ENCODE data around the gene ATP2B2. TPM values are rescaled to one million over a fixed set of nuclear protein-coding genes. Genes with fewer than 3 reads are reported as not detected.

Gene ATP2B2
- total RNA-seq, 2 donors from 2014 or later, result 0.07 to 0.11 TPM

DNA sequence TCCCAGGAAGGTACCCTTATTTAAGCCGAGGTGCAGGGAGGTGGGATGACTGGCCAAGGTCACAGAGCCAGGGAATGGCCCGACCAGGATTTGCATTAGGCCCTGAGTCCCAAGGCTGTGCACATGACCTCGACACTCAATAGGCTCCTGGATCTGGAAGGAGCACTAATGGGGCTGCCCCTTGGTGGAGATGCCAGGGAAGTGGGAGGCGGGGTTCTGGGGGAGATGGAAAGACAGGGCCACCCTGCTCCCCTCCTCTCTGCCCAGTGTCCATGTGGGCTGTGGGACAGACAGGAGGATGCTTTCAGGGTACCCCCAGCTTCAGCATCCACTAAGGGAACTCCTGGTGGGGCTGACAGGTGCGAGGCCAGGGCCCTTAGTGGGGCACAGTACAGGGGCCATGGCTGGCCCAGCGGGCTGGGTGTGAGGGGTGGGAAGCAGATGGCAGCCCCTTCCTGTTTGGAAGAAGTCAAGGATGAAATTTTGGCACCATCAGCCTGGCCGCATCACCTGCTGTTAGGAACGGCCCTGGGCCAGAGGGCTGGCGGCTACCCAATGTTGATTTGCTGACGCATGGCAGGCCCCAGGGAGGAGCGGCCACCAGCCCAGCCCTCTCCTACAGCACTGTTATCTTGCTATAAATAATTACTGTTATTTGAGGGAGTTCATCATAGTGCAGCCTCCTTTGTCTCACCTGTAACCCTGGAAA is 37.3 kb downstream of the ATP2B2 start:
- DNase-seq, result no peak
- intact Hi-C loops (cut with DNase I), result no loop called here
- H3K4me3 ChIP-seq, result no peak overlapping the region
- no peak overlapping the region for H3K27ac ChIP-seq
- TF ChIP-seq, protein P1, sequence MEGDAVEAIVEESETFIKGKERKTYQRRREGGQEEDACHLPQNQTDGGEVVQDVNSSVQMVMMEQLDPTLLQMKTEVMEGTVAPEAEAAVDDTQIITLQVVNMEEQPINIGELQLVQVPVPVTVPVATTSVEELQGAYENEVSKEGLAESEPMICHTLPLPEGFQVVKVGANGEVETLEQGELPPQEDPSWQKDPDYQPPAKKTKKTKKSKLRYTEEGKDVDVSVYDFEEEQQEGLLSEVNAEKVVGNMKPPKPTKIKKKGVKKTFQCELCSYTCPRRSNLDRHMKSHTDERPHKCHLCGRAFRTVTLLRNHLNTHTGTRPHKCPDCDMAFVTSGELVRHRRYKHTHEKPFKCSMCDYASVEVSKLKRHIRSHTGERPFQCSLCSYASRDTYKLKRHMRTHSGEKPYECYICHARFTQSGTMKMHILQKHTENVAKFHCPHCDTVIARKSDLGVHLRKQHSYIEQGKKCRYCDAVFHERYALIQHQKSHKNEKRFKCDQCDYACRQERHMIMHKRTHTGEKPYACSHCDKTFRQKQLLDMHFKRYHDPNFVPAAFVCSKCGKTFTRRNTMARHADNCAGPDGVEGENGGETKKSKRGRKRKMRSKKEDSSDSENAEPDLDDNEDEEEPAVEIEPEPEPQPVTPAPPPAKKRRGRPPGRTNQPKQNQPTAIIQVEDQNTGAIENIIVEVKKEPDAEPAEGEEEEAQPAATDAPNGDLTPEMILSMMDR (IDR thresholded peaks at IDR 0.05), result no peak
- H3K9me3 ChIP-seq, result no peaks in the 10 kb centered on the region
- no peak overlapping the region for H3K9ac ChIP-seq (ENCODE audit: low read depth in 2 of 2, low read length in 2 of 2)
- no peaks in the 10 kb centered on the region for H3K4me1 ChIP-seq
- no peaks in the 10 kb centered on the region for H3K27me3 ChIP-seq
- no peaks in the 10 kb centered on the region for H3K36me3 ChIP-seq

DNA sequence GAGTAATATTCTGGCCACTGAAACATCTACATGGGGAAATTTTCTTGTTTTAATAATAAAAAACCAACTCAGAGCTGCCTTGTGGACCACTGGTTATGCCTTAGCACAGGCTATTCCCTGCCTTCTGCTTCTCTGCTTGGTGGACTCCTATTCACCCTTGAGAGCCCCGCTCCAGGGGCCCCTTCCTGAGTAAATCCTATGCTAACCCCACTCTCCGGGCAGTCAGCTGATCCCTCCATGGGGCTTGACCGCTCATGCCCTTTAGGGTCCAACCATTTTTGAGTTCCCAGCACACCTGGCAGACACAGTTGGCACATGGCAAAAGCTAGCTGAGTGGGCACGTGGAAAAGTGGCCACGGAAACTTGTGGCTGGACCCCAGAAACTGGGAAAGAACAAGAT is 38.2 kb downstream of the ATP2B2 start:
- no peaks in the 10 kb centered on the region for H3K36me3 ChIP-seq
- no peak for DNase-seq
- no peak overlapping the region for H3K4me3 ChIP-seq
- no peak overlapping the region for H3K27ac ChIP-seq
- H3K4me1 ChIP-seq, result no peaks in the 10 kb centered on the region
- H3K27me3 ChIP-seq, result no peaks in the 10 kb centered on the region
- H3K9me3 ChIP-seq, result no peaks in the 10 kb centered on the region
- H3K9ac ChIP-seq (ENCODE audit: low read depth in 2 of 2, low read length in 2 of 2), result no peak overlapping the region
- intact Hi-C loops (cut with DNase I), result no loop called here
- TF ChIP-seq, protein P1 (IDR thresholded peaks at IDR 0.05), result no peak

DNA sequence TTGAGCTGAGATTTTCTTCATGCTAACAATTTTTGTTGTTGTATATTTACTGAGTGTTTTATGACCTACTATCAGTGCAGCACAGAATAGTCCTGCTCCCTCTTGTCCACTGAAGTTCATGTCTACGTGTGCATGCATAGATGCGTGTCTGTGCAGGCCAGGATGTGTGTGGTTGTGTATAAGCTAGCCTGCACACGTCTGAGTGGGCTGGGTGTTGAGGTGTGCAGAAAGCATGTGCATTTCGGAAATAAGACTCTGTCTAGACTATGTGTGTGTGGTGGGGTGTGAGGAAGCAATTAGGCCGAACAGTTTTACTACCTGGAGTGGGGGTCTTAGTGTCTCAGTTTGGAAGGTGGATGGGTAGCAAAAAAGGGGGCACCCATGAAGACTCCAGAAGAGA is 39.2 kb downstream of the ATP2B2 start:
- H3K27me3 ChIP-seq, result no peaks in the 10 kb centered on the region
- intact Hi-C loops (cut with DNase I), result no loop called here

DNA sequence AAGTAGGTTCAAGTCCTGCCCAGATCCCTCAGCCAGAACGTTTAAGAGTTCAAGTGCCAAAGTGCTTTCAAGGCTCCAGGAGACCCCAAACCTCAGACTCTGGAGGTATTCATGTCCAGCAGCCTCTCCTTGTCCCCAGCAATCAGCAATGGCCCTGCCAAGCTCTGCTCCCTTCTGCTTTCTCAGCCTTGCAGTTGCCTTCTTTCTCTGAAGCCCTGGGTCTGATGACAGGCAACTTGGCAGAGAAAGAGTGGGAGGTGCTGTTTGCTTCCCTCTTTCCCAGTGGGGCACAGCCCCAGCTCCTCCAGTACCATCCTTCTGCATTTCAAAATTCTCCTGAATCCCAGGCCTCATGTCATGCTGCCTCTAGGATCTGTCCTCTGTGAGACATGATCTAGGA is 40.2 kb downstream of the ATP2B2 start:
- TF ChIP-seq, protein P1 (IDR thresholded peaks at IDR 0.05), result no peak
- no peaks in the 10 kb centered on the region for H3K27me3 ChIP-seq
- no peaks in the 10 kb centered on the region for H3K9me3 ChIP-seq
- DNase-seq, result no peak
- H3K4me3 ChIP-seq, result no peak overlapping the region
- no peak overlapping the region for H3K27ac ChIP-seq
- no peak overlapping the region for H3K9ac ChIP-seq (ENCODE audit: low read depth in 2 of 2, low read length in 2 of 2)
- intact Hi-C loops (cut with DNase I), result no loop called here
- H3K36me3 ChIP-seq, result no peaks in the 10 kb centered on the region
- no peaks in the 10 kb centered on the region for H3K4me1 ChIP-seq

More for the DNA sequence above, 39.2 kb downstream of the ATP2B2 start:
- Histone ChIP-seq H3K9ac (ENCODE audit: low read depth in 2 of 2, low read length in 2 of 2) (no peak overlapping the region), H3K4me1 (no peaks in the 10 kb centered on the region), H3K27ac (no peak overlapping the region), H3K4me3 (no peak overlapping the region), H3K36me3 (no peaks in the 10 kb centered on the region), H3K9me3 (no peaks in the 10 kb centered on the region)
- DNase-seq, result no peak
- TF ChIP-seq, protein P1 (IDR thresholded peaks at IDR 0.05), result no peak

DNA sequence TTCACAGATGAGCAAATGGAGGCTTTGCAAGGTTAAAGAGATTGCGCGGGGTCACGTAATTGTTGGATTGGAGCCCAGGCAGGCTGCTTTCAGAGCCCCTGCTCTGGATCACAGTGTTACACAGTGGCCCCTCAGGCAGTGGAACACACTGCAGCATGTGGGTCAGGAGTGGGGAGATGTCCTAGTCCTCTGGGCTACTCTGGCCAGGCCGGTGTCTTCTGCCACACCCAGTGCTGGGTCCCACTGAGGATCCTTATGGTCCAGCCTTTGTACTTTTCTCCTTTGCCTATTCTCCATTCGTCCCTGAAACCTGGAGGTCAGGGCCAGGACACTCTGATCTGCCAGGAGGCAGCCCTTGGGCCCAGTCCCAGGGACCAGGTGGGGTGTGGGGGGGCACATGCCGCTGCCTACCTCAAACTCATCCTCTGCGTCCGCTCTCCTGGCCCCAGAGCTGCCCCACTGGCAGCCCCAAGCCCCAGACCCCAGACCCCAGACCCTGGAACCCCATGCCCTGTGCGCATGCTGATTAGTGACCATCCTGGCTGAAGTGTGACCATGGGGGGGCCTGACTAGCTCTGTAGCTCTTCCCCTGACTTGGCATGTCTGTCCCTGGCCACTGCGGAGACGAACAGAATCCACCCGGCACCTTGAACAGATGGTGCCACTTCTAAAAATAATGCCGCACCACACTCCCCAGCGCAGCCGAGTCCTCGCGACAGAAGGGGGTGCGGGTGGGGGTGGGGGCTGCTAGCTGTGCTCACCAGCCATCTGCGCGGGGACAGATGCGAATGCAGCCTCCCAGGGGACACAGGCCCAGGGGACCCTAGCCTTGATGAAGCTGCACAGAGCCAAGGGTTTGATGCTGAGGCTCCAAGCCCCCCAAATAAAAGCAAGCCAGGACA is 41.6 kb downstream of the ATP2B2 start:
- no peak for DNase-seq
- Histone ChIP-seq H3K36me3 (no peaks in the 10 kb centered on the region), H3K27me3 (no peaks in the 10 kb centered on the region), H3K4me3 (no peak overlapping the region), H3K27ac (no peak overlapping the region), H3K4me1 (no peaks in the 10 kb centered on the region), H3K9me3 (no peaks in the 10 kb centered on the region), H3K9ac (ENCODE audit: low read depth in 2 of 2, low read length in 2 of 2) (no peak overlapping the region)
- intact Hi-C loops (cut with DNase I), result no loop called here
- TF ChIP-seq, protein P1 (IDR thresholded peaks at IDR 0.05), result no peak
